Urothelium cell line (cell line): Measurements from ENCODE around the gene OR8U1.
A peak's percentile ranks its signal among the peaks of the same experiment; 100 is the strongest.
"Not testable (repeated sequence)": the region's sequence is repeated elsewhere in the genome, so short reads cannot be mapped to it uniquely, and the experiment has no call there.

Experiments
- DNase-seq: peaks from one replicate; pipeline ENCODE4 v3.0.0; 2011; ENCODE audit warnings: low spot score, mixed read lengths
- FAIRE-seq: peaks from 2 replicates; lab custom pipeline; 2011; peaks lifted over from hg19 to GRCh38; lab: Jason Lieb, UNC

The OR8U1 gene

GRCh38 chr11:56375324-56375723 is at the start of gene OR8U1:
OR8U1 (plus strand) TSS chr11:56375624; CDS start chr11:56375624, 0 bp downstream.
- FAIRE-seq (no peak), DNase-seq (no peak)

DNA sequence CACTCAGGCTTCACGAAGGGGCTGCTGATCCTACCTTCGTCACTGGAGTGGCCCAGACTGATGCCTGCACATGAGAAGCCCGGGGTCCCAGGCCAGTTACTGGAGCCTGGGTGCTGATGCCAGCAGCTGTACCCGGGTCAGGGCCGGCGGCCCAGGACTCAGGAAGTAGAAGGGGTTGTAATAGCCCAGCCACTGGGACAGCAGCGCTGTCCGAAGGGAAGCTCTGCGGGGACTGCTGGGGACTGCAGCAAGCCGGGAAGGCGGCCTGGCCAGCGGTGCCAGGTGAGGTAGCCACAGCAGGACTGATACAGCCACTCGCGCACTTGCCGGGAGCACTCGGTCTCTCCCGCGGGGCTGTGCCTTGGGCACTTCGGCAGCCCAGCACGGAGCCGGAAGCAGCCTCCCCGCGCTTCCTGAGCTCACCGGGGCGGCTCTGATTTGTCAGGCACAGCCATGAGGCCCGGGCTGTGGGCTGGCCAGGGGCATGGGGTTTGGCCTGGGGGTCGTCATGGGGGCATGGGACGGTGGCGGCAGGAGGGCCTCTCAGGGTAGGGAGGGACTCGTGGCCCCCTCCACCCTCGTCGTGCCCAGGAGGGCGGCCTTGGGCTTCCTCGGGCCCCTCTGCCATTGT is 43.4 kb upstream of the OR8U1 start:
- no peak for FAIRE-seq
- DNase-seq = peak; percentile 2

DNA sequence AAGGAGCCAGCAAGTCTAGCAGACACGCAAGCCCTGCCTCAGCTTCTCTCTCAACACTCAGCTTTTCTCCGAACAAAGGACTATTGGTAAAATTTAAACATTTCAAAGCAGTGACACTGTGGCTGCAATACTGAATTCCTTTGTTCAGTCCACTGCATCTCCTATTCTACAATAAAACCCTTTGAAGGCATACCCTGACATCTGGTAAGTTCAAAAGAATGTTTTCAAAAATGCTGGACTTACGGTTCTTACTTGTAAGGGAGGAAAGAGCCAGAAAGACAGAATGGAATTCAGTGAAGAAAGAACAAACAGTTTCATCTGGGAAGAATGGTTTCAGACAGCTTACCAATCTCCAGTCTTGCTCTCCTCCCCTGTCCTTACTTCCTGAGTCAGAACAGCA is 42.3 kb upstream of the OR8U1 start:
- no peak for DNase-seq
- FAIRE-seq = no peak

DNA sequence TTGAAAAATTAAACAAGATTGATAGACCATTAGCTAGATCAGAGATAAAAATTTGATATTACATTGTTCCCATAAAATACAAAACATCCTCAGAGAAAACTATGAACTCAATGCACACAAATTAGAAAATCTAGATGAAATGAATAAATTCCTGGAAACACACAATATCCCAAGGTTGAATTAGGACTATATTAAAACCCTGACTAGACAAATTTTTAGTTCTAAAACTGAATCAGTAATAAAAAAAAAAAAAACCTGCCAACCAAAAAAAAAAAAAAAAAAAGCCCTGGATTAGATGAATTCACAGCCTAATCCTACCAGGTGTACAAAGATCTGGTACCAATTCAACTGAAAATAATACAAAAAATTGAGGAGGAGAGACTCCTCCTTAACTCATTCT is 35.1 kb upstream of the OR8U1 start:
- FAIRE-seq (no peak), DNase-seq (no peak)

- FAIRE-seq (no peak), DNase-seq (no peak)
Observed at GRCh38 chr11:56345739-56346138, 29.7 kb upstream of the OR8U1 start, which contains the start of gene OR8K1. OR8K1 (plus strand) TSS chr11:56346039; CDS start chr11:56346039, 0 bp downstream.

GRCh38 chr11:56353991-56354390 is 21.4 kb upstream of the OR8U1 start, which contains the start of gene OR8J1:
OR8J1 (plus strand) TSS chr11:56354291; CDS start chr11:56360247, 5,956 bp downstream.
- FAIRE-seq = no peak
- no peak for DNase-seq

DNA sequence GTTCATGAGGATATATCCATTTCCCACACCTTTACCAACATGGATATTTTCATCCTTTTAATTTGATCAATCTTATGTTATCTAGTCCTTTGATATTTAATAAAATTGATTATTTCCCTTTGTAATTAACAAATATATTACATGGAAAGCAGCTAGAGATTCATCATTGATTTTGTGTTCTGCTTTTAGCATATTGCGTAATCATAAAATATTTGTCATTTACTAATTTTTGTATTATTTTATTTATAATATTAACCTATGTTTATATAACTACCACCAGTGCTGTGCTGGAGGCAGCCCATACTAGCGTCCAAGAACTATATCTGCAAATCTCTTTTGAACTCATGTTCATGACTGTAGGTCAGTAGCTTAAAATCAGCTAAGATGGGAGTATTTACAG is 4.7 kb downstream of the OR8U1 start:
- DNase-seq (no peak), FAIRE-seq (no peak)

- FAIRE-seq (no peak), DNase-seq (no peak)
Observed at GRCh38 chr11:56394381-56394780, 19.0 kb downstream of the OR8U1 start.

DNA sequence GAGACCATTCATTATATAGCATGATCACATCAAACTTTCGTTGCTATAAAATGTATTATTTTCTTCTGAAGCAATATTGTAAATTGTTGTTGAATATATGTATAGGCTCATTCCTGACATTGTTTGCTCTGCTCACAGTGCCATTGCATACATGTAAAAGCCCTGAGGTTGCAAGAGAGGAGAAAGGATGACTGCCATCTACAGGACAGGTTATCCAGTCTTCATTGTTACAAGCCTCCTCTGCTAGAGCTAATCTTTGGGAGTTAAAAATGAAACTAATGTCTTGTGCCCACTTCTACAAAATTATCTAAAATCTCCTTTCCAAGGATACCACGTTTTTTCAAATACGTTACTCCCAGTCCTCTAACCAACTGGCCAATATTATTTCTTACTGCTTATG is 20.6 kb downstream of the OR8U1 start:
- no peak for FAIRE-seq
- DNase-seq = no peak

DNA sequence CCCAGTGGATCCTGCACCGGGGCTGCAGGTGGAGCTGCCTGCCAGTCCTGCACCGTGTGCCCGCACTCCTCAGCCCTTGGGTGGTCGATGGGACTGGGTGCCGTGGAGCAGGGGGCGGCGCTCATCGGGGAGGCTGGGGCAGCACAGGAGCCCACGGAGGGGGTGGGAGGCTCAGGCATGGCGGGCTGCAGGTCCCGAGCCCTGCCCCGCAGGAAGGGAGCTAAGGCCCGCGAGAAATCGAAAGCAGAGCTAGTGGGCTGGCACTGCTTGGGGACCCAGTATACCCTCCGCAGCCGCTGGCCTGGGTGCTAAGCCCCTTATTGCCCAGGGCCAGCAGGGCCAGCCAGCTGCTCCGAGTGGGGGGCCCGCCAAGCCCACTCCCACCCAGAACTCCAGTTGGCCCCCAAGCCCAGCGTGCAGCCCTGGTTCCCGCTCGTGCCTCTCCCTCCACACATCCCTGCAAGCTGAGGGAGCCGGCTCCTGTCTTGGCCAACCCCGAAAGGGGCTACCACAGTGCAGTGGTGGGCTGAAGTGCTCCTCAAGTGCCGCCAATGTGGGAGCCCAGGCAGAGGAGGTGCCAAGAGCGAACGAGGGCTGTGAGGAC is 26.5 kb downstream of the OR8U1 start:
- not testable (repeated sequence) for FAIRE-seq, DNase-seq

GRCh38 chr11:56404393-56404792 is 29.0 kb downstream of the OR8U1 start:
- DNase-seq = no peak
- no peak for FAIRE-seq

DNA sequence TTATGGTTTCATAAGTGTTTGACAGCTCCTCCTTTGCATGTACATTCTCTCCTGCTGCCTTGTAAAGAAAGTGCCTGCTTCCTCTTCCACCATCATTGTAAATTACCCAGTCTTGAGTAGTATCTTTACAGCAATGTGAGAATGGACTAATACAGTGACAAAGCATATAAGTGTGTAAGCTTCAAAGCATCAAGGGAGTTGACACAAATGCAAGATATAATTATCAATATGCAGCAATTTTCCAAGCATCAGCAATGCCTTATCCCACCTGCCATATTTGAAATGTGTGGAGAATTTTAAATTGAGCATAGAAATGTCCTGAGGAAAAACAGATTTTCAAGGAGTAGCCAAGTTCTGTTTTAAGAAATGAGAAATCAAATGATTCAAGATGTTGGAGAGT is 35.4 kb downstream of the OR8U1 start:
- FAIRE-seq = no peak
- no peak for DNase-seq

DNA sequence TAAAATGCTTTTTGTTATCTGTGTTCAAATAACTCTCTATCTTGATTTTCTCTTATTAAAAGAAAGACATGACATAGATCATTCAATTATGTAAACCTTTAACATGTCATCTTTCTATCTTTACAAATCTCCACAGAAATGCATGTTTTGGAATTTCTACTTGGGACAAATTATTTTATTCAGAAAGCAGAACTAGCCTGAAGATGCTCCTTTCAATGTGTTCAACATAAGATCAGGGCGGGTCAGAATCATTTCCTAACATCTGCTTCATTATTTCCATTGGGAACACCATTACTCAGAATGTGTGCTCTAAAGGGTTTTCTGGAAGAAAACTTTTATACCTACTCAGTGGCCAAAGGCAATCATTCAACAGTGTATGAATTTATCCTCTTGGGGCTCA is 37.0 kb downstream of the OR8U1 start, which contains the start of gene OR5AL1:
Gene OR5AL1 (plus strand): TSS at position 301 of the 400 bp plus-strand sequence.
- FAIRE-seq (no peak), DNase-seq (no peak)
